Right atrium auricular region (tissue), 2 donors: ENCODE measurements around the gene FLG2. TPM values are rescaled to one million over a fixed set of nuclear protein-coding genes. Genes with fewer than 3 reads are reported as not detected.

Experiments
- DNase-seq: peaks from one replicate; pipeline ENCODE4 v3.0.0-alpha.2; 2019; ENCODE audit warnings: low spot score
- H3K27ac ChIP-seq, 2 donors: fragments of 200-600 bp; sonication (generic); 1 replicate in 1 of 2; 2 replicates in 1 of 2; pipeline ENCODE4 v1.5.1; 2016 to 2019
- H3K27me3 ChIP-seq, 2 donors: fragments of 200-600 bp; sonication (generic); one replicate each; pipeline versions ENCODE4 v1.5.1 to v1.6.0; 2017 to 2019
- H3K36me3 ChIP-seq: fragments of 200-600 bp; sonication (generic); one replicate; pipeline ENCODE4 v1.5.1; 2016
- H3K4me1 ChIP-seq, 2 donors: fragments of 200-600 bp; sonication (generic); one replicate each; pipeline versions ENCODE4 v1.5.1 to v1.6.0; 2017 to 2019
- H3K4me3 ChIP-seq, 2 donors: fragments of 200-600 bp; sonication (generic); 1 replicate in 1 of 2; 2 replicates in 1 of 2; pipeline ENCODE4 v1.5.1; 2017 to 2019; ENCODE audit warnings: mild to moderate bottlenecking in 1 of 2, moderate library complexity in 1 of 2
- H3K9me3 ChIP-seq, 2 donors: fragments of 200-600 bp; sonication (generic); one replicate each; pipeline ENCODE4 v1.5.1; 2019
- CTCF ChIP-seq, 2 donors: fragments of 200-600 bp; sonication (generic); IDR thresholded peaks; one replicate each; pipeline ENCODE4 v1.5.1; 2019; ENCODE audit warnings: antibody characterized with exemption in 2 of 2
- total RNA-seq, 2 donors: library from RNA; depleted of rRNA; stranded (reverse); fragments of >200 nt; gene quantifications; one replicate each; pipeline ENCODE4 v1.1.0, GENCODE V29; 2016

The FLG2 gene
- not detected for total RNA-seq

- no peak within 1 kb of the TSS for H3K4me3 ChIP-seq
- H3K9me3 ChIP-seq = no peaks in the 10 kb centered on the region
- no peaks in the 10 kb centered on the region for H3K4me1 ChIP-seq
- H3K27ac ChIP-seq = no peak within 1 kb of the TSS
- no peak for DNase-seq
- no peaks in the 10 kb centered on the region for H3K36me3 ChIP-seq
- TF ChIP-seq CTCF (IDR thresholded peaks at IDR 0.05) = no peak
- H3K27me3 ChIP-seq = no peaks in the 10 kb centered on the region
Measured at GRCh38 chr1:152359906-152360305, at the start of gene FLG2. Gene FLG2 (minus strand): TSS chr1:152360006. CDS start chr1:152358884, 1,122 bp downstream.

GRCh38 chr1:152408664-152409063 is 48.9 kb upstream of the FLG2 start:
- Histone ChIP-seq H3K9me3 (no peaks in the 10 kb centered on the region), H3K27me3 (no peaks in the 10 kb centered on the region), H3K4me3 (no peak overlapping the region), H3K27ac (no peak overlapping the region), H3K36me3 (no peaks in the 10 kb centered on the region), H3K4me1 (no peaks in the 10 kb centered on the region)
- no peak for DNase-seq
- no peak for TF ChIP-seq CTCF (IDR thresholded peaks at IDR 0.05)

- Histone ChIP-seq H3K4me3 (no peak overlapping the region), H3K4me1 (no peaks in the 10 kb centered on the region), H3K27me3 (no peaks in the 10 kb centered on the region), H3K36me3 (no peaks in the 10 kb centered on the region), H3K27ac (no peak overlapping the region), H3K9me3 (no peaks in the 10 kb centered on the region)
- peak in 1 of 2 donors; percentile 38 for TF ChIP-seq CTCF (IDR thresholded peaks at IDR 0.05)
- no peak for DNase-seq
Measured at GRCh38 chr1:152398812-152399698, 39.2 kb upstream of the FLG2 start.

- Histone ChIP-seq H3K4me3 (no peak overlapping the region), H3K27me3 (no peaks in the 10 kb centered on the region), H3K27ac (no peak overlapping the region), H3K4me1 (no peaks in the 10 kb centered on the region), H3K9me3 (no peaks in the 10 kb centered on the region), H3K36me3 (no peaks in the 10 kb centered on the region)
- TF ChIP-seq CTCF (IDR thresholded peaks at IDR 0.05) = no peak
- DNase-seq = no peak
Measured at GRCh38 chr1:152397474-152397873, 37.7 kb upstream of the FLG2 start.

- Histone ChIP-seq H3K27me3 (no peaks in the 10 kb centered on the region), H3K36me3 (no peaks in the 10 kb centered on the region), H3K4me3 (no peak overlapping the region), H3K27ac (no peak overlapping the region), H3K4me1 (no peaks in the 10 kb centered on the region), H3K9me3 (no peaks in the 10 kb centered on the region)
- TF ChIP-seq CTCF (IDR thresholded peaks at IDR 0.05) = no peak
- DNase-seq = no peak
Measured at GRCh38 chr1:152394151-152394550, 34.3 kb upstream of the FLG2 start.
